Pancreas (tissue), 10 donors: ENCODE measurements around the gene AOPEP. TPM values are rescaled to one million over a fixed set of nuclear protein-coding genes. Genes with fewer than 3 reads are reported as not detected.
A peak's percentile ranks its signal among the peaks of the same experiment; 100 is the strongest.

ENCODE experiments used
- ATAC-seq, 4 donors: fragments of 200-7000 bp; cut with Tn5 transposase; one replicate each; pipeline versions ENCODE4 v1.8.0 to v1.9.1; 2020; ENCODE audit warnings: mild to moderate bottlenecking in 4 of 4, moderate library complexity in 4 of 4
- DNase-seq, 6 donors: peaks; one replicate each; pipeline ENCODE4 v3.0.0-alpha.2; 2020
- FAIRE-seq: peaks from 2 replicates; lab custom pipeline; 2012; peaks lifted over from hg19 to GRCh38; lab: Jason Lieb, UNC
- H3K27ac ChIP-seq, 4 donors: fragments of 200-600 bp; sonication (generic); 1 replicate in 3 of 4; 2 replicates in 1 of 4; pipeline versions ENCODE4 v1.5.0 to v1.8.0; 2020
- H3K27me3 ChIP-seq, 4 donors: fragments of 200-600 bp; one replicate each; pipeline ENCODE4 v1.8.0; 2021
- H3K36me3 ChIP-seq, 3 donors: fragments of 200-600 bp; sonication (generic) in 1 of 3; one replicate each; pipeline versions ENCODE4 v1.5.0 to v1.8.0; 2020 to 2021
- H3K4me1 ChIP-seq, 3 donors: fragments of 200-600 bp; one replicate each; pipeline ENCODE4 v1.8.0; 2021
- H3K4me3 ChIP-seq, 4 donors: fragments of 200-600 bp; sonication (generic) in 2 of 4; one replicate each; pipeline versions ENCODE4 v1.5.0 to v1.8.0; 2020 to 2021
- H3K9me3 ChIP-seq, 4 donors: fragments of 200-600 bp; one replicate each; pipeline ENCODE4 v1.8.0; 2021
- WGBS, 2 donors: extraction: QIAGEN DNeasy Blood & Tissue Kit; methylation state at CpG; one replicate each; pipeline ENCODE4 v1.1.7; 2013; 5-methylcytosine and 5-hydroxymethylcytosine counted together
- intact Hi-C, 3 donors: fragments of 100-400 bp; cut with DNase I; formaldehyde crosslinking; loops; one replicate each; pipeline versions ENCODE4 v1.11.1 to v1.14.2; 2022
- polyA plus RNA-seq, 2 donors: library from polyadenylated mRNA; stranded (reverse); fragments of 200-250 nt; gene quantifications; one replicate each; pipeline ENCODE4 v1.2.3, GENCODE V29; 2013
- total RNA-seq, 6 donors: library from RNA; stranded (reverse); fragmentation: NEBNext Ultra II Directional in 4 of 6; extraction: Animal tissue kit (Norgen Biotek cat#: 25700) in 4 of 6; gene quantifications; one replicate each; pipeline versions ENCODE4 v1.2.1 to v1.2.4, GENCODE V29; 2021 to 2023
- TF ChIP-seq, protein P1 (sequence below), 4 donors: fragments of 200-600 bp; sonication (generic) in 3 of 4; IDR thresholded peaks; one replicate each; pipeline versions ENCODE4 v1.5.0 to v1.8.0; 2021; ENCODE audit warnings: antibody characterized with exemption in 4 of 4
- donor health status: healthy with polysubstance abuse.
- donor health status: DM: no; HTN: no; CAD: no; lungs with moderate emphysema.
- donor health status: DM: no; HTN: no; CAD: no.
- donor health status: control.
- donor health status: control.
- donor health status: Bipolar disorder and iron deficiency.
- donor health status: DM: yes; HTN: yes; CAD: no.
- donor health status: DM: no; HTN: no; CAD: no.
- donor health status: DM: no; HTN: no; CAD: no.
- donor health status: DM: yes; HTN: yes; CAD: no.

The AOPEP gene
- total and polyA plus RNA-seq, 8 donors: 50.5 to 140 (median 76.7) TPM

- H3K9me3 ChIP-seq: no peaks in the 10 kb centered on the region
- intact Hi-C loops: no loop called here
- no peak for ATAC-seq
- H3K27ac ChIP-seq: no peak overlapping the region
- no peaks in the 10 kb centered on the region for H3K27me3 ChIP-seq
- no peak overlapping the region for H3K4me3 ChIP-seq
- FAIRE-seq: no peak
- peaks cover 0 to 14% (median 4%) of the 10 kb centered on the region in 3 donors for H3K4me1 ChIP-seq
- no peak for DNase-seq
- H3K36me3 ChIP-seq: no peaks in the 10 kb centered on the region
- WGBS, 2 donors: 94 to 95% methylated on average over 6 of the region's 6 CpGs
- TF ChIP-seq, protein P1, sequence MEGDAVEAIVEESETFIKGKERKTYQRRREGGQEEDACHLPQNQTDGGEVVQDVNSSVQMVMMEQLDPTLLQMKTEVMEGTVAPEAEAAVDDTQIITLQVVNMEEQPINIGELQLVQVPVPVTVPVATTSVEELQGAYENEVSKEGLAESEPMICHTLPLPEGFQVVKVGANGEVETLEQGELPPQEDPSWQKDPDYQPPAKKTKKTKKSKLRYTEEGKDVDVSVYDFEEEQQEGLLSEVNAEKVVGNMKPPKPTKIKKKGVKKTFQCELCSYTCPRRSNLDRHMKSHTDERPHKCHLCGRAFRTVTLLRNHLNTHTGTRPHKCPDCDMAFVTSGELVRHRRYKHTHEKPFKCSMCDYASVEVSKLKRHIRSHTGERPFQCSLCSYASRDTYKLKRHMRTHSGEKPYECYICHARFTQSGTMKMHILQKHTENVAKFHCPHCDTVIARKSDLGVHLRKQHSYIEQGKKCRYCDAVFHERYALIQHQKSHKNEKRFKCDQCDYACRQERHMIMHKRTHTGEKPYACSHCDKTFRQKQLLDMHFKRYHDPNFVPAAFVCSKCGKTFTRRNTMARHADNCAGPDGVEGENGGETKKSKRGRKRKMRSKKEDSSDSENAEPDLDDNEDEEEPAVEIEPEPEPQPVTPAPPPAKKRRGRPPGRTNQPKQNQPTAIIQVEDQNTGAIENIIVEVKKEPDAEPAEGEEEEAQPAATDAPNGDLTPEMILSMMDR (IDR thresholded peaks at IDR 0.05): no peak
Measured at GRCh38 chr9:94808926-94809700, 82.6 kb downstream of the AOPEP start.

DNA sequence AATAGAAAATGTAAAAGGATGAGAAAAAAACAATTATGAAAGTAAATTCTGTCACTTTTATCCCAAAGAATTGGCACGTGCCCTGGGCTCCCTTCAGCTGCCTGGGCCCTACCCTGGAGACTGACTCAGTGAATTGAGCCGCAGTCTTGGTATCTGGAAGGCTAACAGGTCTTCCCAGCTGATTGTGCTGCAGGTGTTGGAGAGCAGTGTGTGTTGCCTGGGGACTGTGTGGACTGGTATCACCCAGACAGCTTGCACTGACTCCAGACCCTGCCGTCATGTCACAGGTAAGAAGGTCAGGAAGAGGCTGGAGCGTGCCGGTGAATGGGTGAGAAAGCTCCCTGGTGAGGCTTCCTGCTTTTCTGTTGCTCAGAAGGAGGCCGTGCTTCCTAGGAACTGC lies 83.3 kb downstream of the AOPEP start:
- no peak for FAIRE-seq
- Histone ChIP-seq H3K4me1 (peaks cover 0 to 14% (median 4%) of the 10 kb centered on the region in 3 donors), H3K36me3 (no peaks in the 10 kb centered on the region), H3K27me3 (no peaks in the 10 kb centered on the region), H3K9me3 (no peaks in the 10 kb centered on the region), H3K27ac (no peak overlapping the region), H3K4me3 (no peak overlapping the region)
- TF ChIP-seq, protein P1 (IDR thresholded peaks at IDR 0.05): no peak
- no peak for ATAC-seq
- intact Hi-C loops: no loop called here
- DNase-seq: no peak
- WGBS, 2 donors: 96 to 100% methylated on average over 6 of the region's 6 CpGs

GRCh38 chr9:94811074-94811473 lies 84.6 kb downstream of the AOPEP start:
- no peak overlapping the region for H3K4me3 ChIP-seq
- ATAC-seq (no peak), DNase-seq (no peak), FAIRE-seq (no peak)
- no peak overlapping the region for H3K27ac ChIP-seq
- H3K4me1 ChIP-seq: peaks cover 0 to 5% (median 0%) of the 10 kb centered on the region in 3 donors
- intact Hi-C loops: no loop called here
- H3K27me3 ChIP-seq: no peaks in the 10 kb centered on the region
- 89 to 95% methylated on average over 2 of the region's 2 CpGs for WGBS, 2 donors
- TF ChIP-seq, protein P1 (IDR thresholded peaks at IDR 0.05): no peak
- no peaks in the 10 kb centered on the region for H3K9me3 ChIP-seq
- no peaks in the 10 kb centered on the region for H3K36me3 ChIP-seq

DNA sequence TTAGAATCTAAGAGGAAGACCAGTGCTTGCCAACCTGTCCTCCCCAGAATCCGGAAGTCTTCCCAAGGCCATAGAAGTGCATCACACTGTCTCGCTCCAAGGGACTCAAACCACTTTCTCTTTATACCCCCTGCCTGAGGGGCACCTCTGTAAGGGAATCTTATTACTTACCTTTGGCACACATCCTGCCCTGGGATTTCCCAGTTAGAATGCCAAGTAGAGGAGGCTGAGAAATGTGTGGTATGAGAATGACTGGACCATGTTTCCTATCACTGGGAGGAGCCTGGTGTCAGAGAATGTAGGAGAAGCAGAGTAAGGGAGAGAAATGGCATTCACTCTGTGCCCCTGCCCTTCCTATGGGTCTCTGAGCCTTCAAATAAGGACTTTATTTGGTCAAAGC lies 85.8 kb downstream of the AOPEP start:
- intact Hi-C loops: no loop called here
- FAIRE-seq: no peak
- peak in 1 of 6 donors; percentile 8 for DNase-seq

More for the DNA sequence above, 85.8 kb downstream of the AOPEP start:
- Histone ChIP-seq H3K9me3 (no peaks in the 10 kb centered on the region), H3K4me3 (no peak overlapping the region), H3K27ac (peak overlapping the region in 2 of 4 donors; percentile 6 to 38), H3K36me3 (no peaks in the 10 kb centered on the region), H3K4me1 (no peaks in the 10 kb centered on the region), H3K27me3 (no peaks in the 10 kb centered on the region)
- 83 to 87% methylated on average over 2 of the region's 2 CpGs for WGBS, 2 donors
- ATAC-seq: peak in 3 of 4 donors; percentile 50 to 83 (median 79)
- TF ChIP-seq, protein P1 (IDR thresholded peaks at IDR 0.05): no peak
